Measurements from ENCODE around the gene PFDN4. TPM values are rescaled to one million over a fixed set of nuclear protein-coding genes. Genes with fewer than 3 reads are reported as not detected.

PFDN4 gene
- total RNA-seq, 2 experiments from 2014 or later, result 17.5 to 17.7 TPM

DNA sequence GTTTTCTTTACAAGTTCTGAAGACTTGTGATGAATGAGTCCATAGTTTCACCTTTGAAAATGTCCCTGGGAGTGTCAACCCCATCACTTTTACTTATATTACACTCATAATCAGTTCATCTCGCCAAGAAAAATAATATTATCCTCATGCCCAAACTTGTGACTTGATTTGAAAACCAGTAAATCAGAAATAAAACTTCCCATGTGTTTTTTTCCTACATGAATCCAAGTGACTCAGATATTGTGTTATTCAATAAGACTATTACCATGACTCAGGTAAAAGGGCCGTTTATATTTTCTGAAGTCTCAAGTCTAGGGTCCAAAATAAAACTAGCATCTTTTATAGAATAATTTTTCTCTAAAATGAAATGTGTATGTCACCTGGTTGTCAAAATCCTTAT is 18.3 kb upstream of the PFDN4 start:
- ATAC-seq (ENCODE audit: poor library complexity), result no peak
- ChIA-PET POLR2A (no interaction called here), CTCF (no interaction called here)
- no peaks in the 10 kb centered on the region for H3K36me3 ChIP-seq (ENCODE audit: insufficient read depth, low read length)
- Mint-ChIP-seq H3K9me3 (no peaks in the 10 kb centered on the region), H3K36me3 (ENCODE audit: low read depth) (no peaks in the 10 kb centered on the region), H3K27ac (no peak overlapping the region), H3K4me1 (ENCODE audit: low read depth) (no peaks in the 10 kb centered on the region), H3K4me3 (no peak overlapping the region), H3K27me3 (peaks cover 27% of the 10 kb centered on the region)
- no peak for DNase-seq
- no peak overlapping the region for H3K4me3 ChIP-seq (ENCODE audit: low read length)
- H3K27me3 ChIP-seq (ENCODE audit: control insufficient read depth in 1 of 2, insufficient read depth in 2 of 2, low read length in 2 of 2), result peaks cover 3 to 4% of the 10 kb centered on the region in 2 experiments
- no peak overlapping the region for H3K27ac ChIP-seq (ENCODE audit: low read depth in 1 of 2, low read length in 2 of 2)
- intact Hi-C loops (cut with DNase I, micrococcal nuclease), result loop anchor here (10.0 kb wide), 3 partner anchors 615 to 975 kb away; no protein-coding TSS in a partner anchor
- H3K9me3 ChIP-seq (ENCODE audit: control insufficient read depth in 1 of 2, insufficient read depth in 1 of 2, low read length in 2 of 2), result no peaks in the 10 kb centered on the region
- TF ChIP-seq, protein P1, sequence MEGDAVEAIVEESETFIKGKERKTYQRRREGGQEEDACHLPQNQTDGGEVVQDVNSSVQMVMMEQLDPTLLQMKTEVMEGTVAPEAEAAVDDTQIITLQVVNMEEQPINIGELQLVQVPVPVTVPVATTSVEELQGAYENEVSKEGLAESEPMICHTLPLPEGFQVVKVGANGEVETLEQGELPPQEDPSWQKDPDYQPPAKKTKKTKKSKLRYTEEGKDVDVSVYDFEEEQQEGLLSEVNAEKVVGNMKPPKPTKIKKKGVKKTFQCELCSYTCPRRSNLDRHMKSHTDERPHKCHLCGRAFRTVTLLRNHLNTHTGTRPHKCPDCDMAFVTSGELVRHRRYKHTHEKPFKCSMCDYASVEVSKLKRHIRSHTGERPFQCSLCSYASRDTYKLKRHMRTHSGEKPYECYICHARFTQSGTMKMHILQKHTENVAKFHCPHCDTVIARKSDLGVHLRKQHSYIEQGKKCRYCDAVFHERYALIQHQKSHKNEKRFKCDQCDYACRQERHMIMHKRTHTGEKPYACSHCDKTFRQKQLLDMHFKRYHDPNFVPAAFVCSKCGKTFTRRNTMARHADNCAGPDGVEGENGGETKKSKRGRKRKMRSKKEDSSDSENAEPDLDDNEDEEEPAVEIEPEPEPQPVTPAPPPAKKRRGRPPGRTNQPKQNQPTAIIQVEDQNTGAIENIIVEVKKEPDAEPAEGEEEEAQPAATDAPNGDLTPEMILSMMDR (IDR thresholded peaks at IDR 0.05), result no peak
- no peaks in the 10 kb centered on the region for H3K4me1 ChIP-seq (ENCODE audit: insufficient read depth, low read length)

DNA sequence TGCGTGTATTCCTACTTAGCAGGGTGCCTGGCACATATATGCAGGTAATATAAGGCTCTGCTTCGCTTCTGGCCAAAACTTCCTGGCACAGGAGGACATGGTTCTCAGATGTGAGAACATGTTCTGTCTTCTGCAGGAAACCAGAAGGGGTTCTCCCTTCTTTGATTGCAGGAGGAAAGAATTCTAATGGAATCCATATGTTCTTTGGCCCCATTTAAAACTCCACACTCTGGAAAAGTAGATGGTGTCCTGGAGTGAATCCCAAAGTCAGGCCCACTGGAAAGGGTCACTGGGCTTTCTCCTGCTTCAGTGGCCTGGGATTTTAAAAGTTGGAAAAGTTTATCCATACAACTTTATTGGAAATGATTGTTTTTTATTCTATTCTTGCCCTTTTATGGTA is 17.7 kb upstream of the PFDN4 start:
- Mint-ChIP-seq H3K4me1 (ENCODE audit: low read depth) (no peaks in the 10 kb centered on the region), H3K36me3 (ENCODE audit: low read depth) (no peaks in the 10 kb centered on the region), H3K27me3 (peaks cover 22% of the 10 kb centered on the region), H3K9me3 (no peaks in the 10 kb centered on the region), H3K4me3 (no peak overlapping the region), H3K27ac (no peak overlapping the region)
- peaks cover 0 to 1% of the 10 kb centered on the region in 2 experiments for H3K27me3 ChIP-seq (ENCODE audit: control insufficient read depth in 1 of 2, insufficient read depth in 2 of 2, low read length in 2 of 2)
- H3K4me1 ChIP-seq (ENCODE audit: insufficient read depth, low read length), result no peaks in the 10 kb centered on the region
- TF ChIP-seq, protein P1 (IDR thresholded peaks at IDR 0.05), result no peak
- ChIA-PET CTCF (no interaction called here), POLR2A (no interaction called here)
- intact Hi-C loops (cut with DNase I, micrococcal nuclease), result loop anchor here (10.0 kb wide), 3 partner anchors 615 to 975 kb away; no protein-coding TSS in a partner anchor
- H3K9me3 ChIP-seq (ENCODE audit: control insufficient read depth in 1 of 2, insufficient read depth in 1 of 2, low read length in 2 of 2), result no peaks in the 10 kb centered on the region
- H3K4me3 ChIP-seq (ENCODE audit: low read length), result no peak overlapping the region
- no peaks in the 10 kb centered on the region for H3K36me3 ChIP-seq (ENCODE audit: insufficient read depth, low read length)
- ATAC-seq (ENCODE audit: poor library complexity) (no peak), DNase-seq (no peak)
- no peak overlapping the region for H3K27ac ChIP-seq (ENCODE audit: low read depth in 1 of 2, low read length in 2 of 2)

DNA sequence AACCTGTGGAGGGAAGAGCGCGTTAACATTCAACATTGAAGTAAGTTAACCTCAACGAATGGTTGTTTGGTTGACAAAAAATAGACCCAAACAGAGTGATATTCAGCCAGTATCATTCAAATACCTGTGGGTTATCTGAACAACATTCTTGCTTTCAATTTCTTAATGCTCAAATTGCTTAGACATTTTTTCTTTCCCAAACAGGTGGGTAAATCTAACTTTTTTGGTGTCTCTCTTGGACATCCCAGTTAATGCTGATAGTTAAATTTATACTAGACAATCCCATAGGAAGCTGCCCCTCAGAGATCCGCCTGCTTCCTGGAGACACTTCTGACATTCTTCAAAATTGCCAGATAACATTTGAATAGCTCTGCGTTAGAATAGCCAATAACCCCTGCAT is 14.1 kb upstream of the PFDN4 start:
- Mint-ChIP-seq H3K27ac (no peak overlapping the region), H3K4me3 (no peak overlapping the region), H3K9me3 (no peaks in the 10 kb centered on the region), H3K27me3 (peaks cover 14% of the 10 kb centered on the region), H3K36me3 (ENCODE audit: low read depth) (no peaks in the 10 kb centered on the region), H3K4me1 (ENCODE audit: low read depth) (no peaks in the 10 kb centered on the region)
- DNase-seq, result no peak
- POLR2A ChIA-PET, result interaction anchor here (1.1 kb wide), 1 partner anchor 16 kb away, joined by 3 read pairs; no protein-coding TSS in a partner anchor
- Histone ChIP-seq H3K9me3 (ENCODE audit: control insufficient read depth in 1 of 2, insufficient read depth in 1 of 2, low read length in 2 of 2) (no peaks in the 10 kb centered on the region), H3K27ac (ENCODE audit: low read depth in 1 of 2, low read length in 2 of 2) (no peak overlapping the region), H3K4me3 (ENCODE audit: low read length) (no peak overlapping the region), H3K4me1 (ENCODE audit: insufficient read depth, low read length) (no peaks in the 10 kb centered on the region), H3K36me3 (ENCODE audit: insufficient read depth, low read length) (no peaks in the 10 kb centered on the region), H3K27me3 (ENCODE audit: control insufficient read depth in 1 of 2, insufficient read depth in 2 of 2, low read length in 2 of 2) (no peaks in the 10 kb centered on the region)
- CTCF ChIA-PET, result no interaction called here
- intact Hi-C loops (cut with DNase I, micrococcal nuclease), result loop anchor here (10.0 kb wide), 3 partner anchors 619 to 979 kb away; no protein-coding TSS in a partner anchor
- TF ChIP-seq, protein P1 (IDR thresholded peaks at IDR 0.05), result no peak
- ATAC-seq (ENCODE audit: poor library complexity), result no peak

All from CD4-positive, alpha-beta T cell (primary cell).